CD14-positive monocyte (primary cell): ENCODE results near the gene TNFRSF13B. TPM values are rescaled to one million over a fixed set of nuclear protein-coding genes. Genes with fewer than 3 reads are reported as not detected.
A peak's percentile ranks its signal among the peaks of the same experiment; 100 is the strongest.

Experiments
- DNase-seq, 3 donors: peaks; one replicate each; pipeline ENCODE4 v3.0.0-alpha.2; 2011 to 2022
- H2AFZ ChIP-seq: 2 replicates; pipeline ENCODE4 v1.6.0; 2012; ENCODE audit warnings: mild to moderate bottlenecking, low read depth, low read length, inconsistent platforms; ENCODE audit not compliant: insufficient read depth, poor library complexity, severe bottlenecking
- H3K27ac ChIP-seq, 2 donors: 1 replicate in 1 of 2; 2 replicates in 1 of 2; pipeline ENCODE4 v1.5.1; 2012 to 2013; ENCODE audit warnings: low read length in 2 of 2, control low read depth in 1 of 2, inconsistent platforms in 1 of 2, low read depth in 1 of 2, mild to moderate bottlenecking in 1 of 2
- H3K27me3 ChIP-seq, 2 donors: one replicate each; pipeline versions ENCODE4 v1.6.0 to v1.6.1; 2011 to 2013; ENCODE audit warnings: low read length in 2 of 2; ENCODE audit not compliant: control insufficient read depth in 2 of 2, insufficient read depth in 2 of 2
- H3K36me3 ChIP-seq, 2 donors: replicated peaks in 1 of 2; 1 replicate in 1 of 2; 2 replicates in 1 of 2; pipeline versions ENCODE4 v1.5.1 to v1.6.1; 2012 to 2013; ENCODE audit warnings: low read length in 2 of 2, control low read depth in 1 of 2, inconsistent platforms in 1 of 2, mild to moderate bottlenecking in 1 of 2; ENCODE audit not compliant: insufficient read depth in 2 of 2, control insufficient read depth in 1 of 2
- H3K4me1 ChIP-seq, 2 donors: 1 replicate in 1 of 2; 2 replicates in 1 of 2; pipeline versions ENCODE4 v1.5.1 to v1.6.1; 2012 to 2013; ENCODE audit warnings: low read length in 2 of 2, control low read depth in 1 of 2, inconsistent platforms in 1 of 2, mild to moderate bottlenecking in 1 of 2, moderate library complexity in 1 of 2; ENCODE audit not compliant: insufficient read depth in 2 of 2, control insufficient read depth in 1 of 2
- H3K4me2 ChIP-seq: replicated peaks from 2 replicates; pipeline ENCODE3; 2012; ENCODE audit warnings: low read length, moderate library complexity, mild to moderate bottlenecking; ENCODE audit not compliant: poor library complexity, severe bottlenecking; ENCODE audit errors: extremely low read depth
- H3K4me3 ChIP-seq, 3 experiments: fragments of 200-600 bp in 1 of 3; sonication (generic) in 1 of 3; replicated peaks in 1 of 3; 1 replicate in 2 of 3; 2 replicates in 1 of 3; pipeline ENCODE4 v1.5.1; 2011 to 2013; ENCODE audit warnings: low read length in 3 of 3, mild to moderate bottlenecking in 3 of 3, control low read depth in 2 of 3, low read depth in 2 of 3, inconsistent platforms in 1 of 3, moderate library complexity in 1 of 3
- H3K79me2 ChIP-seq: 2 replicates; pipeline ENCODE4 v1.6.0; 2012; ENCODE audit warnings: mild to moderate bottlenecking, control low read depth, inconsistent platforms, low read length, moderate library complexity; ENCODE audit not compliant: insufficient read depth
- H3K9ac ChIP-seq: 2 replicates; pipeline ENCODE4 v1.6.0; 2017; ENCODE audit warnings: low read length, mild to moderate bottlenecking; ENCODE audit not compliant: insufficient read depth, poor library complexity, severe bottlenecking
- H3K9me3 ChIP-seq, 2 donors: replicated peaks in 1 of 2; 1 replicate in 1 of 2; 2 replicates in 1 of 2; pipeline versions ENCODE4 v1.5.1 to v1.6.1; 2012 to 2013; ENCODE audit warnings: low read length in 2 of 2, control low read depth in 1 of 2; ENCODE audit not compliant: control insufficient read depth in 1 of 2, insufficient read depth in 1 of 2
- H4K20me1 ChIP-seq: 2 replicates; pipeline ENCODE4 v1.6.0; 2012; ENCODE audit warnings: mild to moderate bottlenecking, low read length, control low read depth, moderate library complexity; ENCODE audit not compliant: insufficient read depth
- H3K27ac Mint-ChIP-seq, 7 donors: one replicate each; pipeline ENCODE4 v1.8.0; 2020; ENCODE audit warnings: mild to moderate bottlenecking in 7 of 7, mixed read lengths in 7 of 7, moderate library complexity in 6 of 7, inconsistent platforms in 2 of 7
- H3K27me3 Mint-ChIP-seq, 3 donors: one replicate each; pipeline ENCODE4 v1.8.0; 2021 to 2022; ENCODE audit warnings: low read depth in 3 of 3, mild to moderate bottlenecking in 3 of 3, mixed read lengths in 3 of 3, moderate library complexity in 3 of 3, inconsistent platforms in 1 of 3
- H3K36me3 Mint-ChIP-seq, 2 donors: one replicate each; pipeline ENCODE4 v1.8.0; 2020; ENCODE audit warnings: mixed read lengths in 2 of 2, inconsistent platforms in 1 of 2, mild to moderate bottlenecking in 1 of 2
- H3K4me1 Mint-ChIP-seq: one replicate; pipeline ENCODE4 v1.8.0; 2020; ENCODE audit warnings: mild to moderate bottlenecking, mixed read lengths
- H3K4me3 Mint-ChIP-seq, 2 donors: one replicate each; pipeline ENCODE4 v1.8.0; 2020; ENCODE audit warnings: mild to moderate bottlenecking in 2 of 2, mixed read lengths in 2 of 2, moderate library complexity in 1 of 2
- H3K9me3 Mint-ChIP-seq, 7 donors: one replicate each; pipeline ENCODE4 v1.8.0; 2020 to 2022; ENCODE audit warnings: mixed read lengths in 7 of 7, mild to moderate bottlenecking in 6 of 7, moderate library complexity in 6 of 7, inconsistent platforms in 2 of 7
- WGBS: methylation state at CpG from one replicate; pipeline ENCODE4 v1.1.5; 2013; ENCODE audit warnings: missing lambda C conversion rate; ENCODE audit not compliant: insufficient coverage; 5-methylcytosine and 5-hydroxymethylcytosine counted together
- intact Hi-C, 2 donors: fragments of 100-400 bp; cut with micrococcal nuclease; formaldehyde crosslinking; loops; one replicate each; pipeline versions ENCODE4 v1.15.0 to v1.15.1; 2023
- polyA plus RNA-seq, 3 donors: library from polyadenylated mRNA; depleted of rRNA in 1 of 3; unstranded in 2 of 3; stranded (reverse) in 1 of 3; fragments of 300-500 nt in 2 of 3; fragments of >200 nt in 1 of 3; fragmentation: Illumina TruSeq in 2 of 3; gene quantifications; 1 replicate in 2 of 3; 2 replicates in 1 of 3; pipeline ENCODE4 v1.2.3, GENCODE V29; 2012 to 2021
- TF ChIP-seq, protein P1 (sequence below): fragments of 200-600 bp; IDR thresholded peaks from one replicate; pipeline ENCODE4 v1.8.0; 2022; ENCODE audit warnings: antibody characterized with exemption, mild to moderate bottlenecking

TNFRSF13B gene
- polyA plus RNA-seq, 3 donors = 0.21 to 0.47 TPM; not detected in 1

GRCh38 chr17:16989230-16989952 lies 17.5 kb upstream of the TNFRSF13B start:
- Mint-ChIP-seq H3K4me1 (peaks cover 40% of the 10 kb centered on the region), H3K9me3 (no peaks in the 10 kb centered on the region), H3K4me3 (peak overlapping the region in 1 of 2 donors; percentile 53), H3K27me3 (peaks cover 0 to 6% (median 1%) of the 10 kb centered on the region in 3 donors), H3K36me3 (peaks cover 0 to 1% of the 10 kb centered on the region in 2 donors), H3K27ac (peak overlapping the region in 6 of 7 donors; percentile 38 to 97 (median 88))
- Histone ChIP-seq H3K4me1 (peaks cover 35 to 46% of the 10 kb centered on the region in 2 donors), H4K20me1 (no peaks in the 10 kb centered on the region), H3K9me3 (no peaks in the 10 kb centered on the region), H3K4me2 (peak overlapping the region; percentile 76), H3K27ac (peak overlapping the region; percentile 2 to 87), H3K27me3 (no peaks in the 10 kb centered on the region), H3K79me2 (no peaks in the 10 kb centered on the region), H3K4me3 (peak overlapping the region in 1 of 3 experiments; percentile 6), H3K9ac (no peak overlapping the region), H3K36me3 (no peaks in the 10 kb centered on the region), H2AFZ (peak overlapping the region; percentile 78)
- peak in 2 of 3 donors; percentile 17 to 29 for DNase-seq
- intact Hi-C loops = no loop called here
- TF ChIP-seq, protein P1, sequence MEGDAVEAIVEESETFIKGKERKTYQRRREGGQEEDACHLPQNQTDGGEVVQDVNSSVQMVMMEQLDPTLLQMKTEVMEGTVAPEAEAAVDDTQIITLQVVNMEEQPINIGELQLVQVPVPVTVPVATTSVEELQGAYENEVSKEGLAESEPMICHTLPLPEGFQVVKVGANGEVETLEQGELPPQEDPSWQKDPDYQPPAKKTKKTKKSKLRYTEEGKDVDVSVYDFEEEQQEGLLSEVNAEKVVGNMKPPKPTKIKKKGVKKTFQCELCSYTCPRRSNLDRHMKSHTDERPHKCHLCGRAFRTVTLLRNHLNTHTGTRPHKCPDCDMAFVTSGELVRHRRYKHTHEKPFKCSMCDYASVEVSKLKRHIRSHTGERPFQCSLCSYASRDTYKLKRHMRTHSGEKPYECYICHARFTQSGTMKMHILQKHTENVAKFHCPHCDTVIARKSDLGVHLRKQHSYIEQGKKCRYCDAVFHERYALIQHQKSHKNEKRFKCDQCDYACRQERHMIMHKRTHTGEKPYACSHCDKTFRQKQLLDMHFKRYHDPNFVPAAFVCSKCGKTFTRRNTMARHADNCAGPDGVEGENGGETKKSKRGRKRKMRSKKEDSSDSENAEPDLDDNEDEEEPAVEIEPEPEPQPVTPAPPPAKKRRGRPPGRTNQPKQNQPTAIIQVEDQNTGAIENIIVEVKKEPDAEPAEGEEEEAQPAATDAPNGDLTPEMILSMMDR = no peak
- WGBS = 68% methylated on average over 9 of the region's 12 CpGs

DNA sequence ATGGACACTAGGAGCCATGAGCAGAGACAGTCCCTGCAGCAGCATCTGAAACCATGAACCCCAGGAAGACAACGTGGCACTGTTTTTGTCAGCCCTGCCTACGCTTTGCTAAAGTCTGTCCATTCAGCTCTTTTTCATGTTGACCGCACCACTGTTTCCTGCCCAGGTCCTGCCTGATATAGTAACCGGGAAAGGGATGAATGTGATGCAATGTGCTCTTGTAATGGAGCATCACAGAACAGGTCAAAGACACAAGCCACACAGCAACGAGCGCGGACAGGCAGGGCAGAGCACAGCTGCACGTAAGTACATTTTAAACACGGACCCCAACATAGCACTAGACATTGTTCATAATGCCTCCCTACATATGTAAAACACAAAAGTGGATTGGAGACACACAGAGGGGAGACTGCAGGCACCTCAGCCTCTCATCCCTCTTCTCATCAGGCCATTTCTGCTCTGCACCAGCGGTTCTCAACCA lies 16.9 kb upstream of the TNFRSF13B start:
- H3K9me3 ChIP-seq = no peaks in the 10 kb centered on the region
- H3K79me2 ChIP-seq = no peaks in the 10 kb centered on the region
- TF ChIP-seq, protein P1 = no peak
- H2AFZ ChIP-seq = peak overlapping the region; percentile 78
- peak overlapping the region in 6 of 7 donors; percentile 80 to 97 (median 95) for H3K27ac Mint-ChIP-seq
- peak overlapping the region in 1 of 2 donors; percentile 42 for H3K4me3 Mint-ChIP-seq
- H3K36me3 ChIP-seq = no peaks in the 10 kb centered on the region
- peaks cover 0 to 1% of the 10 kb centered on the region in 2 donors for H3K36me3 Mint-ChIP-seq
- no peaks in the 10 kb centered on the region for H3K27me3 ChIP-seq
- peak overlapping the region; percentile 76 for H3K4me2 ChIP-seq
- 35% methylated on average over 2 of the region's 10 CpGs for WGBS
- peaks cover 0 to 6% (median 1%) of the 10 kb centered on the region in 3 donors for H3K27me3 Mint-ChIP-seq
- DNase-seq = no peak
- H3K9ac ChIP-seq = peak overlapping the region; percentile 10
- no peaks in the 10 kb centered on the region for H3K9me3 Mint-ChIP-seq
- H3K4me3 ChIP-seq = peak overlapping the region in 1 of 3 experiments; percentile 68
- intact Hi-C loops = no loop called here
- peaks cover 35 to 46% of the 10 kb centered on the region in 2 donors for H3K4me1 ChIP-seq
- H4K20me1 ChIP-seq = no peaks in the 10 kb centered on the region
- H3K27ac ChIP-seq = peak overlapping the region; percentile 74 to 87
- H3K4me1 Mint-ChIP-seq = peaks cover 40% of the 10 kb centered on the region
